PC-3 (cell line): Measurements from ENCODE around the gene ALAD. TPM values are rescaled to one million over a fixed set of nuclear protein-coding genes. Genes with fewer than 3 reads are reported as not detected.

Experiments used
- ATAC-seq: fragments of 200-7000 bp; cut with Tn5 transposase; 2 replicates; pipeline ENCODE4 v1.9.1; 2020; ENCODE audit warnings: mild to moderate bottlenecking, moderate library complexity
- BruUV-seq: library from RNA; stranded (reverse); fragments of 400-500 nt; replicated peaks from 2 replicates; lab custom pipeline; 2021; lab: Mats Ljungman, UMichigan
- CTCF ChIA-PET: fragments of 300-600 bp; sonication (Branson Sonifier 250); formaldehyde crosslinking; loops from one replicate; lab custom pipeline; 2022; ENCODE audit warnings: antibody characterized with exemption; lab: Charles Lee
- POLR2A ChIA-PET: fragments of 300-600 bp; sonication (Branson Sonifier 250); formaldehyde crosslinking; loops from one replicate; lab custom pipeline; 2022; ENCODE audit warnings: antibody characterized with exemption; ENCODE audit not compliant: unreplicated experiment; lab: Charles Lee
- DNase-seq: peaks from one replicate; pipeline ENCODE4 v3.0.0-alpha.2; 2015
- H2AFZ ChIP-seq: fragments of 300-600 bp; sonication (generic); 2 replicates; pipeline ENCODE4 v1.6.0; 2016; ENCODE audit warnings: antibody characterized with exemption, low read length
- H3F3A ChIP-seq: fragments of 300-600 bp; sonication (generic); one replicate; pipeline ENCODE4 v1.6.0; 2017; ENCODE audit warnings: antibody characterized with exemption, low read length, control low read depth, mild to moderate bottlenecking; ENCODE audit not compliant: unreplicated experiment
- H3K27ac ChIP-seq: fragments of 300-600 bp; sonication (generic); 2 replicates; pipeline ENCODE4 v1.5.1; 2016; ENCODE audit warnings: mild to moderate bottlenecking, low read length
- H3K27me3 ChIP-seq: fragments of 300-600 bp; sonication (generic); 2 replicates; pipeline ENCODE4 v1.6.1; 2016; ENCODE audit warnings: low read length, mixed read lengths
- H3K36me3 ChIP-seq: fragments of 300-600 bp; sonication (generic); 2 replicates; pipeline ENCODE4 v1.6.1; 2016; ENCODE audit warnings: low read depth, mixed run types, low read length, mixed read lengths
- H3K4me1 ChIP-seq: fragments of 300-600 bp; sonication (generic); 2 replicates; pipeline ENCODE4 v1.5.1; 2016; ENCODE audit warnings: low read length; ENCODE audit not compliant: insufficient read depth
- H3K4me2 ChIP-seq: fragments of 300-600 bp; sonication (generic); 2 replicates; pipeline ENCODE4 v1.6.0; 2016; ENCODE audit warnings: low read length
- H3K4me3 ChIP-seq: fragments of 300-600 bp; sonication (generic); 2 replicates; pipeline ENCODE4 v1.5.1; 2016; ENCODE audit warnings: mild to moderate bottlenecking, low read length, mixed read lengths
- H3K79me2 ChIP-seq: fragments of 300-600 bp; sonication (generic); 2 replicates; pipeline ENCODE4 v1.6.1; 2017; ENCODE audit warnings: low read length, mixed read lengths
- H3K9ac ChIP-seq: fragments of 300-600 bp; sonication (generic); 2 replicates; pipeline ENCODE4 v1.6.0; 2016; ENCODE audit warnings: mild to moderate bottlenecking, low read length
- H3K9me2 ChIP-seq: fragments of 300-600 bp; sonication (generic); replicated peaks from 2 replicates; pipeline ENCODE4 v1.6.1; 2016; ENCODE audit warnings: mixed run types, low read length, mixed read lengths
- H3K9me3 ChIP-seq: fragments of 300-600 bp; sonication (generic); 2 replicates; pipeline ENCODE4 v1.6.1; 2016; ENCODE audit warnings: low read length, mixed read lengths
- H4K20me1 ChIP-seq: fragments of 300-600 bp; sonication (generic); 2 replicates; pipeline ENCODE4 v1.6.1; 2016; ENCODE audit warnings: low read length, mixed read lengths
- CTCF ChIP-seq: fragments of 300-600 bp; sonication (generic); conservative IDR thresholded peaks from 2 replicates; pipeline ENCODE4 v1.5.1; 2017; ENCODE audit warnings: antibody characterized with exemption, low read depth, mild to moderate bottlenecking, low read length
- EZH2 ChIP-seq: fragments of 300-600 bp; sonication (generic); IDR thresholded peaks from one replicate; pipeline ENCODE4 v1.6.1; 2017; ENCODE audit warnings: antibody characterized with exemption, mild to moderate bottlenecking, low read length; ENCODE audit not compliant: unreplicated experiment
- EZH2phosphoT487 ChIP-seq: fragments of 300-600 bp; sonication (generic); IDR thresholded peaks from 2 replicates; pipeline ENCODE4 v1.6.1; 2018; ENCODE audit warnings: mild to moderate bottlenecking, antibody characterized with exemption, low read length, borderline replicate concordance
- intact Hi-C: fragments of 100-400 bp; cut with micrococcal nuclease; formaldehyde crosslinking; loops from 2 replicates; pipeline ENCODE4 v1.9.0; 2023
- total RNA-seq: library from RNA; depleted of rRNA; stranded (reverse); fragments of >200 nt; gene quantifications from 2 replicates; pipeline ENCODE4 v1.2.3, GENCODE V29; 2014

ALAD gene
- total RNA-seq, 1 experiment from 2014 or later: 7.9 TPM

- no peak for ATAC-seq
- no peak for DNase-seq
- Histone ChIP-seq H3K9ac (no peak overlapping the region), H3K79me2 (no peaks in the 10 kb centered on the region), H2AFZ (no peak overlapping the region), H3K9me3 (no peaks in the 10 kb centered on the region), H3K4me2 (no peak overlapping the region), H3K27me3 (no peaks in the 10 kb centered on the region), H3K4me3 (no peak overlapping the region), H3K9me2 (no peaks in the 10 kb centered on the region), H4K20me1 (no peaks in the 10 kb centered on the region), H3F3A (no peaks in the 10 kb centered on the region), H3K4me1 (no peaks in the 10 kb centered on the region), H3K27ac (no peak overlapping the region), H3K36me3 (no peaks in the 10 kb centered on the region; the same call in 1 of the 2 replicates)
- no TSS peak for BruUV-seq
- TF ChIP-seq EZH2 (no peak), CTCF (no peak), EZH2phosphoT487 (no peak)
- ChIA-PET POLR2A (no interaction called here), CTCF (no interaction called here)
- intact Hi-C loops: no loop called here
These were observed 9.2 kb downstream of the ALAD start for GRCh38 chr9:113391917-113392316.

GRCh38 chr9:113390192-113390960, 10.7 kb downstream of the ALAD start:
- H3K27me3 ChIP-seq: no peaks in the 10 kb centered on the region
- intact Hi-C loops: no loop called here
- H3K4me1 ChIP-seq: no peaks in the 10 kb centered on the region
- H3K4me2 ChIP-seq: no peak overlapping the region
- DNase-seq (no peak), ATAC-seq (no peak)
- CTCF ChIA-PET: no interaction called here
- no peaks in the 10 kb centered on the region for H3K79me2 ChIP-seq
- no peak overlapping the region for H3K4me3 ChIP-seq
- H3K27ac ChIP-seq: no peak overlapping the region
- no TSS peak for BruUV-seq
- POLR2A ChIA-PET: no interaction called here
- H2AFZ ChIP-seq: no peak overlapping the region
- TF ChIP-seq EZH2phosphoT487: no peak
- no peak for TF ChIP-seq CTCF
- TF ChIP-seq EZH2: no peak
- no peak overlapping the region for H3K9ac ChIP-seq
- H3K9me2 ChIP-seq: no peaks in the 10 kb centered on the region
- no peaks in the 10 kb centered on the region; the same call in 1 of the 2 replicates for H3K36me3 ChIP-seq
- no peaks in the 10 kb centered on the region for H3F3A ChIP-seq
- H4K20me1 ChIP-seq: no peaks in the 10 kb centered on the region
- no peaks in the 10 kb centered on the region for H3K9me3 ChIP-seq

GRCh38 chr9:113389451-113389850, 11.6 kb downstream of the ALAD start:
- POLR2A ChIA-PET: no interaction called here
- Histone ChIP-seq H3F3A (no peaks in the 10 kb centered on the region), H3K4me3 (no peak overlapping the region), H3K27ac (no peak overlapping the region), H3K36me3 (no peaks in the 10 kb centered on the region; the same call in 1 of the 2 replicates), H3K4me1 (no peaks in the 10 kb centered on the region), H3K9me3 (no peaks in the 10 kb centered on the region), H3K4me2 (no peak overlapping the region), H2AFZ (no peak overlapping the region), H3K9me2 (no peaks in the 10 kb centered on the region), H3K79me2 (no peaks in the 10 kb centered on the region), H3K9ac (no peak overlapping the region), H3K27me3 (no peaks in the 10 kb centered on the region), H4K20me1 (no peaks in the 10 kb centered on the region)
- TF ChIP-seq EZH2: no peak
- no peak for DNase-seq
- BruUV-seq: no TSS peak
- ATAC-seq: no peak
- intact Hi-C loops: no loop called here
- CTCF ChIA-PET: no interaction called here
